ENCODE measurements around the gene EHMT1.

Gene EHMT1

GRCh38 chr9:137786511-137786920 is 167.7 kb downstream of the EHMT1 start:
- no peak for DNase-seq (ENCODE audit: low spot score)
- TF ChIP-seq, protein P1, sequence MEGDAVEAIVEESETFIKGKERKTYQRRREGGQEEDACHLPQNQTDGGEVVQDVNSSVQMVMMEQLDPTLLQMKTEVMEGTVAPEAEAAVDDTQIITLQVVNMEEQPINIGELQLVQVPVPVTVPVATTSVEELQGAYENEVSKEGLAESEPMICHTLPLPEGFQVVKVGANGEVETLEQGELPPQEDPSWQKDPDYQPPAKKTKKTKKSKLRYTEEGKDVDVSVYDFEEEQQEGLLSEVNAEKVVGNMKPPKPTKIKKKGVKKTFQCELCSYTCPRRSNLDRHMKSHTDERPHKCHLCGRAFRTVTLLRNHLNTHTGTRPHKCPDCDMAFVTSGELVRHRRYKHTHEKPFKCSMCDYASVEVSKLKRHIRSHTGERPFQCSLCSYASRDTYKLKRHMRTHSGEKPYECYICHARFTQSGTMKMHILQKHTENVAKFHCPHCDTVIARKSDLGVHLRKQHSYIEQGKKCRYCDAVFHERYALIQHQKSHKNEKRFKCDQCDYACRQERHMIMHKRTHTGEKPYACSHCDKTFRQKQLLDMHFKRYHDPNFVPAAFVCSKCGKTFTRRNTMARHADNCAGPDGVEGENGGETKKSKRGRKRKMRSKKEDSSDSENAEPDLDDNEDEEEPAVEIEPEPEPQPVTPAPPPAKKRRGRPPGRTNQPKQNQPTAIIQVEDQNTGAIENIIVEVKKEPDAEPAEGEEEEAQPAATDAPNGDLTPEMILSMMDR (IDR thresholded peaks at IDR 0.05; ENCODE audit: extremely low read depth, missing control alignments): no peak

GRCh38 chr9:137787381-137787780 is 168.6 kb downstream of the EHMT1 start:
- TF ChIP-seq, protein P1 (IDR thresholded peaks at IDR 0.05; ENCODE audit: extremely low read depth, missing control alignments): no peak
- no peak for DNase-seq (ENCODE audit: low spot score)

- no peak for DNase-seq (ENCODE audit: low spot score)
- TF ChIP-seq, protein P1 (IDR thresholded peaks at IDR 0.05; ENCODE audit: extremely low read depth, missing control alignments): no peak
These were observed 169.1 kb downstream of the EHMT1 start for GRCh38 chr9:137787786-137788505.

DNA sequence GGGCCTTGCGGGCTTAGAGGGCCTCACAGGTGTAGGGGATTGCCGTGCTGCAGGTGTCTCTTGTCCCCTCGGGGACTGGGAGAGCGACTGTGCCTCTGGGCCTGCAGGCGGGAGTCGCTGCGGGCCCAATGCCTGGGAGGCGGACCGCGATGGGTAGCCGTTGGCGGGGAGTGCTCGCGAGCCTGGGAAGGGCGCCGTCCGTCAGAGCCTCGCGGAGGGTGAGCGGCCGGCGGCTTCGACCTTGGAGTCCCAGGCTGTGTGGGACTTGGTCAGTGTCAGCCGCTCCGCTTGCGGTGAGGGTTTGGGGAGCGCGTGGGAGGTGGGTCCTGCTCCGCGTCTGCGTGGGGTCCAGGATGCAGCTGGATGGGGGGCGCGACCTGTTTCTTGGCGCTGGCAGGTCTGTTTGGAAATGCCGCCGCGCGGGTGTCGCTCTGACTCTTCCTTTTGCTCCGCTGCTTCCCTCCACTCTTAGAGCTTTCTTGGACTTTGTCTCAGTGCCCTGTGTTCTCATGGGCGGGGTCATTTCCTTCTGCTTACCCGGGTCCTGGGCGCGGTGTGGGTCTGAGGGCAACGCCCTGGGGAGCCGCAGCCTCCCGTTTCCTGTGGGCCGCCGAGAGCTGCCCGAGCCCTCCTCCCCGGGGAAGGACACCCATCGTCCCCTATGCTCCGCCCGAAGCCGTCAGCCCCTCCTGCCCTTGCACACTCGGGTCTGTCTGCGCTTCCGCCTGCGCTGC is 169.9 kb downstream of the EHMT1 start:
- DNase-seq (ENCODE audit: low spot score): no peak

DNA sequence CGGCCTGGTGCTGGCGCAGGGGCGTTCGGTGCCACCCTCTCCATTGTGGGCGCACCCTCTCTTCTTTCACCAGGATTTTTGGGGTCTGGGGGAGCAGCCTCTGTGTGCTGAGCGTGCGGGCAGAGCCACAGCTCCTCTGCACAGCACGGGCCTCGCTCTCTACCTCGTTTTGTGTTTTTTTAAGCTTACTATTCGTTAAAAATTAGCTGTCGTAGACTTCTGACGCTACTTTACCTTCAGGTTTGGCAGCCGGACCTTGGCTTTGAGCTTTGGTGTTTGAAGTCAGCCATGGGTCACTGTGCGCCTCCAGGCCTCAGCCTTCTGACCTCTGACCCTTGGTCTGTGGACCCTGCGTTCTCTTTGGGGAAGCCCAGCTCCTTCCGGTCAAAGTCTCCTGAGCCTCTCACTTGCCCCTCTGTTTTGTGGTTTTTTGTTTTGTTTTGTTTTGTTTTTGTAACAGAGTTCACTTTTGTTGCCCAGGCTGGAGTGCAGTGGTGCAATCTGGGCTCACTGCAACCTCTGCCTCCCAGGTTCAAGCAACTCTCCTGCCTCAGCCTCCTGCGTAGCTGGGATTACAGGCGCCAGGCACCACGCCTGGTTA is 170.6 kb downstream of the EHMT1 start:
- DNase-seq (ENCODE audit: low spot score): no peak
- TF ChIP-seq, protein P1 (IDR thresholded peaks at IDR 0.05; ENCODE audit: extremely low read depth, missing control alignments): no peak

More for the DNA sequence above, 169.9 kb downstream of the EHMT1 start:
- TF ChIP-seq, protein P1 (IDR thresholded peaks at IDR 0.05; ENCODE audit: extremely low read depth, missing control alignments): no peak

DNA sequence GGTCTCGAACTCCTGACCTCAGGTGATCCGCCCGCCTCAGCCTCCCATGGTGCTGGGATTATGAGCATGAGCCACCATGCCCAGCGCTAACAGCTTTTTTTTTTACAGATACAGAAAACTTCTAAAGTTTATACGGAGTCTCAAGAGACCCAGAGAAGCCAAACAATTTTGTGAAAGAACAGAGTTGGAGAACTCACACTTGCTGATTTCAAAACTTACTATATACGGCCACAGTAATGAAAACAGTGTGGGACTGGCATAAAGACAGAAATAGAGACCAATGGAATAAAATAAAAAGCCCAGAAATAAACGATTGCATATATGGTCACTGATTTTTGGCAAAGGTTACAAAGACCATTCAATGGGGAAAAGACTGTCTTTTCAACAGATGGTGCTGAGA is 173.1 kb downstream of the EHMT1 start:
- TF ChIP-seq, protein P1 (IDR thresholded peaks at IDR 0.05; ENCODE audit: extremely low read depth, missing control alignments): no peak
- no peak for DNase-seq (ENCODE audit: low spot score)
